Upper lobe of left lung (tissue), 4 donors: Measurements from ENCODE around the gene UBL4B.

Experiments used
- CTCF ChIP-seq, 6 experiments: fragments of 450-650 bp in 4 of 6; fragments of 200-600 bp in 2 of 6; sonication (generic) in 2 of 6; IDR thresholded peaks; one replicate each; pipeline ENCODE4 v1.5.1; 2016 to 2019; ENCODE audit warnings: antibody characterized with exemption in 6 of 6
- EP300 ChIP-seq, 4 donors: sonication (generic); formaldehyde crosslinking; IDR thresholded peaks; one replicate each; pipeline ENCODE4 v1.5.1; 2017; ENCODE audit warnings: antibody characterized with exemption in 4 of 4, control low read depth in 2 of 4
- POLR2A ChIP-seq, 4 donors: fragments of 450-650 bp; IDR thresholded peaks; one replicate each; pipeline ENCODE4 v1.5.1; 2016 to 2017; ENCODE audit warnings: antibody characterized with exemption in 4 of 4, mild to moderate bottlenecking in 2 of 4
- POLR2AphosphoS5 ChIP-seq, 2 donors: sonication (generic); formaldehyde crosslinking; IDR thresholded peaks; one replicate each; pipeline ENCODE4 v1.5.1; 2017; ENCODE audit warnings: antibody characterized with exemption in 2 of 2

- no peak for TF ChIP-seq EP300 (IDR thresholded peaks at IDR 0.05)
- TF ChIP-seq POLR2A (IDR thresholded peaks at IDR 0.05) = peak in 2 of 4 donors; percentile 47 to 50
- peak in 1 of 2 donors; percentile 47 for TF ChIP-seq POLR2AphosphoS5 (IDR thresholded peaks at IDR 0.05)
- peak in 1 of 6 experiments; percentile 9 for TF ChIP-seq CTCF (IDR thresholded peaks at IDR 0.05)
Measured at GRCh38 chr1:110084227-110085078, 27.8 kb upstream of the UBL4B start.
